Limb (tissue), 2 donors: ENCODE results near the gene PCDHGA4.
"Not testable (repeated sequence)": the region's sequence is repeated elsewhere in the genome, so short reads cannot be mapped to it uniquely, and the experiment has no call there.

Experiments used
- DNase-seq, 2 donors: peaks; one replicate each; pipeline ENCODE4 v3.0.0-alpha.2; 2016; ENCODE audit errors: extremely low spot score in 2 of 2

Gene PCDHGA4

GRCh38 chr5:141384471-141385267 is 29.8 kb downstream of the PCDHGA4 start:
- no peak for DNase-seq

- not testable (repeated sequence) for DNase-seq
Observed at GRCh38 chr5:141387557-141388311, 32.9 kb downstream of the PCDHGA4 start, which contains the start of gene PCDHGB4. TSS of gene PCDHGB4 (plus strand) at chr5:141387698. CDS start at chr5:141387885, 187 bp downstream.

GRCh38 chr5:141388661-141389060 is 33.8 kb downstream of the PCDHGA4 start:
- DNase-seq: no peak

GRCh38 chr5:141389153-141390042 is 34.6 kb downstream of the PCDHGA4 start:
- DNase-seq: no peak

- DNase-seq: no peak
Observed at GRCh38 chr5:141392429-141393198, 37.8 kb downstream of the PCDHGA4 start, which contains the start of gene PCDHGA8. TSS of gene PCDHGA8 (plus strand) at chr5:141392633. CDS start at chr5:141392814, 181 bp downstream.

GRCh38 chr5:141393267-141393666 is 38.4 kb downstream of the PCDHGA4 start:
- DNase-seq: no peak

- not testable (repeated sequence) for DNase-seq
Observed at GRCh38 chr5:141394401-141395187, 39.8 kb downstream of the PCDHGA4 start.

- DNase-seq: not testable (repeated sequence)
Observed at GRCh38 chr5:141397756-141398551, 43.1 kb downstream of the PCDHGA4 start, which contains the start of gene PCDHGB5. TSS of gene PCDHGB5 (plus strand) at chr5:141397947. CDS start at chr5:141398128, 181 bp downstream.

- DNase-seq: no peak
Observed at GRCh38 chr5:141398608-141399007, 43.8 kb downstream of the PCDHGA4 start.

GRCh38 chr5:141399555-141400258 is 44.9 kb downstream of the PCDHGA4 start:
- DNase-seq: no peak

- peak in 1 of 2 donors; percentile 3 for DNase-seq
Observed at GRCh38 chr5:141402553-141403243, 47.9 kb downstream of the PCDHGA4 start, which contains the start of gene PCDHGA9. TSS of gene PCDHGA9 (plus strand) at chr5:141402778. CDS start at chr5:141402953, 175 bp downstream.

- DNase-seq: no peak
Observed at GRCh38 chr5:141403387-141403786, 48.6 kb downstream of the PCDHGA4 start.
